ENCODE results near the gene ARHGEF1. TPM values are rescaled to one million over a fixed set of nuclear protein-coding genes. Genes with fewer than 3 reads are reported as not detected.

ARHGEF1 gene
- total RNA-seq, 1 donor from 2014 or later, result 78.8 TPM

DNA sequence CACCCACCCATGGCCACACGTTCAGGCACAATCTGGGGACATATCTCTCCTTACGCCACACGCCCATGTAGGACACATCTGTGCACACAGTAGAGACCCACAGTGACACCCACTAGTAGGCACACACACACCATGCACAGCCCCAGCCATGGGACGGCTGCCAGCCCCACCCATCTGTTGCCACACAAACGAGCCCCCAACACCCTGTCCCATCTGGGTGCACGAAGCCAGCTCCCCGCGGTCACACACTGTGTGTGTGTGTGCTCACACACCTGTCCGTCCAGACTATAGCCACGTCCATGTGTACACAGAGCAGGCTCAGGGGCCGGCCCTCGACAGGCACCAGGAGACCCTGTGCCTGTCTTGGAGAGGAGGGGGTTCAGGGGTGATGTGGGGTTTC is 34.7 kb downstream of the ARHGEF1 start:
- no peak overlapping the region for H3K27ac Mint-ChIP-seq
- H3K4me3 Mint-ChIP-seq, result no peak overlapping the region
- no peaks in the 10 kb centered on the region for H3K4me1 Mint-ChIP-seq
- no peaks in the 10 kb centered on the region for H3K9me3 Mint-ChIP-seq
- no peak for DNase-seq (ENCODE audit: low spot score in 2 of 2, unreplicated experiment in 2 of 2)
- H3K27me3 Mint-ChIP-seq (ENCODE audit: low read depth), result peaks cover 33% of the 10 kb centered on the region
- H3K36me3 Mint-ChIP-seq, result no peaks in the 10 kb centered on the region
- TF ChIP-seq, protein P1, sequence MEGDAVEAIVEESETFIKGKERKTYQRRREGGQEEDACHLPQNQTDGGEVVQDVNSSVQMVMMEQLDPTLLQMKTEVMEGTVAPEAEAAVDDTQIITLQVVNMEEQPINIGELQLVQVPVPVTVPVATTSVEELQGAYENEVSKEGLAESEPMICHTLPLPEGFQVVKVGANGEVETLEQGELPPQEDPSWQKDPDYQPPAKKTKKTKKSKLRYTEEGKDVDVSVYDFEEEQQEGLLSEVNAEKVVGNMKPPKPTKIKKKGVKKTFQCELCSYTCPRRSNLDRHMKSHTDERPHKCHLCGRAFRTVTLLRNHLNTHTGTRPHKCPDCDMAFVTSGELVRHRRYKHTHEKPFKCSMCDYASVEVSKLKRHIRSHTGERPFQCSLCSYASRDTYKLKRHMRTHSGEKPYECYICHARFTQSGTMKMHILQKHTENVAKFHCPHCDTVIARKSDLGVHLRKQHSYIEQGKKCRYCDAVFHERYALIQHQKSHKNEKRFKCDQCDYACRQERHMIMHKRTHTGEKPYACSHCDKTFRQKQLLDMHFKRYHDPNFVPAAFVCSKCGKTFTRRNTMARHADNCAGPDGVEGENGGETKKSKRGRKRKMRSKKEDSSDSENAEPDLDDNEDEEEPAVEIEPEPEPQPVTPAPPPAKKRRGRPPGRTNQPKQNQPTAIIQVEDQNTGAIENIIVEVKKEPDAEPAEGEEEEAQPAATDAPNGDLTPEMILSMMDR (IDR thresholded peaks at IDR 0.05; ENCODE audit: unreplicated experiment), result no peak

DNA sequence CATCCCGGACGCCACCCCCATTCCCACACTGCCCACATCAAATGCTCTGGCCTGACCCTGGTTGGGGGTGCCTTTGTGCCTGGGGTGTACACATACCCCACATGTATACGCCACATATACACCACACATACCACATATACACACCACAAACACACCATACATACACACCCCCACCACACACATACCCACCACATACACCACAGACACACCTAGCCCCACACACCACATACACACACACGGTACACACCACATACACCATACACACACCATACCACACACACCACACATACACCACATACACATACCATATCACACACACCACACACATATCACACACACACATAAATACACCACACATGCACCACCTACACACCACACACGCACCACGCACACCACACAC is 35.1 kb downstream of the ARHGEF1 start:
- Mint-ChIP-seq H3K9me3 (no peaks in the 10 kb centered on the region), H3K36me3 (no peaks in the 10 kb centered on the region), H3K4me3 (no peak overlapping the region), H3K27me3 (ENCODE audit: low read depth) (peaks cover 33% of the 10 kb centered on the region), H3K27ac (no peak overlapping the region), H3K4me1 (no peaks in the 10 kb centered on the region)
- TF ChIP-seq, protein P1 (IDR thresholded peaks at IDR 0.05; ENCODE audit: unreplicated experiment), result no peak
- no peak for DNase-seq (ENCODE audit: low spot score in 2 of 2, unreplicated experiment in 2 of 2)

DNA sequence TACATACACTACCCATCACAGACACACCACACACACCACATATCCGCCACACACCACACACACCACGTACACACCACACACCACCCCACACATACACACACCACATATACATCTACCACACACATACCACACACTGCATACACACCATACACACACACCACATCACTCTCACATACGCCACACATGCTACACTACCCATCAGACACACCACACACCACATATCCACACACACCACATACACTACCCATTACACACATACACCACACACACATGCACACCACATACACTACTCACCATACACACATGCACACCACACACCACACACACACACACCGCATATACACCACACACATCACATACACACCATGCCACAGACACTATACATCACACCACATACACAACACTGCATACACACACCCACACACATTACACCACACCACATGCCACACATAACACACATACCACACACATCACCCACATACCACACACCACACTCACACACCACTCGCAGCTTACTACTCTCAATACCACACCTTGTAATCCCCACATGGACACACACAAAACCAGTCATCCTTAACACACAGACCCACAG is 35.8 kb downstream of the ARHGEF1 start:
- H3K27me3 Mint-ChIP-seq (ENCODE audit: low read depth), result peaks cover 31% of the 10 kb centered on the region
- TF ChIP-seq, protein P1 (IDR thresholded peaks at IDR 0.05; ENCODE audit: unreplicated experiment), result no peak
- no peaks in the 10 kb centered on the region for H3K9me3 Mint-ChIP-seq
- no peaks in the 10 kb centered on the region for H3K36me3 Mint-ChIP-seq
- no peak overlapping the region for H3K27ac Mint-ChIP-seq
- H3K4me1 Mint-ChIP-seq, result no peaks in the 10 kb centered on the region
- DNase-seq (ENCODE audit: low spot score in 2 of 2, unreplicated experiment in 2 of 2), result no peak
- no peak overlapping the region for H3K4me3 Mint-ChIP-seq

DNA sequence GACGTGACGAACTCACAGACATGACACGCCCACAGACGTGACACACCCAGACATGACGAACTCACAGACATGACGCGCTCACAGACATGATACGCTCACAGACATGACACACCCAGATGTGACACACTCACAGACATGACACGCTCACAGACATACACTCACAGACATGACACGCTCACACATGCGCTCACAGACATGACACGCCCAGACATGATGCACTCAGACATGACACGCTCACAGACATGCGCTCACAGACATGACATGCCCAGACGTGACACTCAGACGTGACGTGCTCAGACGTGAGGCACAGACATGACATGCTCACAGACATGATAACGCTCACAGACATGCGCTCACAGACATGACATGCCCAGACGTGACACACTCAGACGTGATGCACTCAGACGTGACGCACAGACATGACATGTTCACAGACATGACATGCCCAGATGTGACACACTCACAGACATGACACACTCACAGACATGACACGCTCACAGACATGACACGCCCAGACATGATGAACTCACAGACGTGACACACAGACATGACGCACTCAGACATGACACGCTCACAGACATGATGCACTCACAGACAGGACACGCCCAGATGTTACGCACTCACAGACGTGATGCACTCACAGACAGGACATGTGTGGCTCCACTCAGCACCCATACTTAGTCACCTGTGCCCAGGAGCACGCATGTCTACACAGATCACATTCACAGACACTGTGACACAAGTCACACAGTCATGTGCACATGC is 37.1 kb downstream of the ARHGEF1 start:
- no peak for DNase-seq (ENCODE audit: low spot score in 2 of 2, unreplicated experiment in 2 of 2)
- Mint-ChIP-seq H3K9me3 (no peaks in the 10 kb centered on the region), H3K4me3 (no peak overlapping the region), H3K27me3 (ENCODE audit: low read depth) (peaks cover 21% of the 10 kb centered on the region), H3K4me1 (no peaks in the 10 kb centered on the region), H3K36me3 (no peaks in the 10 kb centered on the region), H3K27ac (no peak overlapping the region)
- TF ChIP-seq, protein P1 (IDR thresholded peaks at IDR 0.05; ENCODE audit: unreplicated experiment), result no peak

DNA sequence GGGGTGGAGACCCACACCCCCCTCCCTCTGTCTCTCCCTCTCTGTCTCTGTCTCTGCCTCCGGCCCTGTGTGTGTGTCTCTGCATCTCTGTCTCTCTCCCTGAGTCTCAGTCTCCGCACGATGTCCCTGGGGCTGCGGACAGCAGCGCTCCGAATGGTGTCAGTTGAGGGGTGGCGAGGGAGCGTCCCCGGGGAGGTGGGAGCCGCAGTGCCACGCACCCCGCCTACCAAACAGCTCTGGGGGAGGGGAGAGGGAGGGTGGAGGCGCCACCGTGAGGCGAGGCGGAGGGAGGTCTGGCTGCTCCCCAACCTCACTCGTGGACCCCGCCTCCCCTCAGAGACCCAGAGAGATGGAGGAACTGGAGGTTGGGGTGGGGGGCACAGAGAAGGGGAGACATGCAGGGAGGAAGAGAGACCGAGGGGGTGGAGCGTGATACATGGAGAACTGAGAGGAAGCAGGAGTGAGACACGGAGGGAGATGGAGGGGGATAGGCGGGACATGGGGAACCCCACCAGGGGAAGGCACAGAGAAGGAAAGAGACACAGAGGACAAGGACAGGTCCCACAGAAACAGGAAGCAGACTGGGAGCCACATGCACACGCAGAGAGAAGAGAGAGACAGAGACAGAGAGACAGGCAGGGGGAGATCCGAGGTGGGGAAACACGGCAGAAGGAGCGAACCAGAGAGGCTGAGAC is 38.0 kb downstream of the ARHGEF1 start:
- TF ChIP-seq, protein P1 (IDR thresholded peaks at IDR 0.05; ENCODE audit: unreplicated experiment), result no peak
- H3K27me3 Mint-ChIP-seq (ENCODE audit: low read depth), result peaks cover 21% of the 10 kb centered on the region
- DNase-seq (ENCODE audit: low spot score in 2 of 2, unreplicated experiment in 2 of 2), result no peak
- H3K27ac Mint-ChIP-seq, result no peak overlapping the region
- no peak overlapping the region for H3K4me3 Mint-ChIP-seq
- no peaks in the 10 kb centered on the region for H3K9me3 Mint-ChIP-seq
- H3K36me3 Mint-ChIP-seq, result no peaks in the 10 kb centered on the region
- no peaks in the 10 kb centered on the region for H3K4me1 Mint-ChIP-seq

All from mesothelial cell of epicardium (in vitro differentiated cells).